ENCODE results near the gene CLMN. TPM values are rescaled to one million over a fixed set of nuclear protein-coding genes. Genes with fewer than 3 reads are reported as not detected.
"Not testable (repeated sequence)": the region's sequence is repeated elsewhere in the genome, so short reads cannot be mapped to it uniquely, and the experiment has no call there.

CLMN gene
- polyA plus RNA-seq, 1 donor: 18.7 TPM

- Histone ChIP-seq H3K9me3 (ENCODE audit: control insufficient read depth, low read depth, low read length) (no peaks in the 10 kb centered on the region), H3K4me1 (ENCODE audit: control insufficient read depth, insufficient read depth, low read length) (peaks cover 5% of the 10 kb centered on the region), H3K27ac (ENCODE audit: low read length) (no peak overlapping the region), H3K4me3 (ENCODE audit: low read length) (no peak overlapping the region), H3K36me3 (ENCODE audit: control insufficient read depth, insufficient read depth, low read length) (peaks cover 5% of the 10 kb centered on the region), H3K27me3 (ENCODE audit: control insufficient read depth, insufficient read depth, low read length) (no peaks in the 10 kb centered on the region)
- WGBS (ENCODE audit: insufficient coverage, low lambda C conversion rate): no CpG with 5 or more reads among the region's 5 CpGs
- no peak for DNase-seq
Observed at GRCh38 chr14:95288672-95289322, 30.9 kb downstream of the CLMN start.

GRCh38 chr14:95287176-95287754 is 32.4 kb downstream of the CLMN start:
- Histone ChIP-seq H3K4me1 (ENCODE audit: control insufficient read depth, insufficient read depth, low read length) (peaks cover 5% of the 10 kb centered on the region), H3K36me3 (ENCODE audit: control insufficient read depth, insufficient read depth, low read length) (peaks cover 5% of the 10 kb centered on the region), H3K4me3 (ENCODE audit: low read length) (no peak overlapping the region), H3K9me3 (ENCODE audit: control insufficient read depth, low read depth, low read length) (no peaks in the 10 kb centered on the region), H3K27me3 (ENCODE audit: control insufficient read depth, insufficient read depth, low read length) (no peaks in the 10 kb centered on the region), H3K27ac (ENCODE audit: low read length) (no peak overlapping the region)
- DNase-seq: no peak
- WGBS (ENCODE audit: insufficient coverage, low lambda C conversion rate): no CpG with 5 or more reads among the region's 6 CpGs

GRCh38 chr14:95286645-95287044 is 33.1 kb downstream of the CLMN start:
- DNase-seq: peak in 1 of 2 donors; percentile 23
- Histone ChIP-seq H3K27ac (ENCODE audit: low read length) (no peak overlapping the region), H3K9me3 (ENCODE audit: control insufficient read depth, low read depth, low read length) (no peaks in the 10 kb centered on the region), H3K36me3 (ENCODE audit: control insufficient read depth, insufficient read depth, low read length) (peaks cover 5% of the 10 kb centered on the region), H3K4me1 (ENCODE audit: control insufficient read depth, insufficient read depth, low read length) (peaks cover 4% of the 10 kb centered on the region), H3K27me3 (ENCODE audit: control insufficient read depth, insufficient read depth, low read length) (no peaks in the 10 kb centered on the region), H3K4me3 (ENCODE audit: low read length) (no peak overlapping the region)
- no CpG with 5 or more reads among the region's 5 CpGs for WGBS (ENCODE audit: insufficient coverage, low lambda C conversion rate)

GRCh38 chr14:95285566-95285965 is 34.1 kb downstream of the CLMN start:
- Histone ChIP-seq H3K27me3 (ENCODE audit: control insufficient read depth, insufficient read depth, low read length) (no peaks in the 10 kb centered on the region), H3K9me3 (ENCODE audit: control insufficient read depth, low read depth, low read length) (no peaks in the 10 kb centered on the region), H3K36me3 (ENCODE audit: control insufficient read depth, insufficient read depth, low read length) (peaks cover 5% of the 10 kb centered on the region), H3K4me1 (ENCODE audit: control insufficient read depth, insufficient read depth, low read length) (no peaks in the 10 kb centered on the region), H3K4me3 (ENCODE audit: low read length) (no peak overlapping the region), H3K27ac (ENCODE audit: low read length) (no peak overlapping the region)
- DNase-seq: no peak
- no CpG with 5 or more reads among the region's 4 CpGs for WGBS (ENCODE audit: insufficient coverage, low lambda C conversion rate)

GRCh38 chr14:95283802-95284201 is 35.9 kb downstream of the CLMN start:
- WGBS (ENCODE audit: insufficient coverage, low lambda C conversion rate): no CpG with 5 or more reads among the region's 3 CpGs
- H3K36me3 ChIP-seq (ENCODE audit: control insufficient read depth, insufficient read depth, low read length); H3K27me3 ChIP-seq (ENCODE audit: control insufficient read depth, insufficient read depth, low read length); H3K4me3 ChIP-seq (ENCODE audit: low read length); H3K27ac ChIP-seq (ENCODE audit: low read length); H3K9me3 ChIP-seq (ENCODE audit: control insufficient read depth, low read depth, low read length); DNase-seq; H3K4me1 ChIP-seq (ENCODE audit: control insufficient read depth, insufficient read depth, low read length): not testable (repeated sequence)

GRCh38 chr14:95282986-95283380 is 36.7 kb downstream of the CLMN start:
- WGBS (ENCODE audit: insufficient coverage, low lambda C conversion rate): 92% methylated on average over 2 of the region's 5 CpGs
- not testable (repeated sequence) for DNase-seq; H3K4me3 ChIP-seq (ENCODE audit: low read length); H3K27me3 ChIP-seq (ENCODE audit: control insufficient read depth, insufficient read depth, low read length); H3K27ac ChIP-seq (ENCODE audit: low read length); H3K36me3 ChIP-seq (ENCODE audit: control insufficient read depth, insufficient read depth, low read length); H3K4me1 ChIP-seq (ENCODE audit: control insufficient read depth, insufficient read depth, low read length); H3K9me3 ChIP-seq (ENCODE audit: control insufficient read depth, low read depth, low read length)

- Histone ChIP-seq H3K4me1 (ENCODE audit: control insufficient read depth, insufficient read depth, low read length) (peaks cover under 1% of the 10 kb centered on the region), H3K36me3 (ENCODE audit: control insufficient read depth, insufficient read depth, low read length) (peaks cover 2% of the 10 kb centered on the region), H3K27ac (ENCODE audit: low read length) (no peak overlapping the region), H3K4me3 (ENCODE audit: low read length) (no peak overlapping the region), H3K27me3 (ENCODE audit: control insufficient read depth, insufficient read depth, low read length) (no peaks in the 10 kb centered on the region), H3K9me3 (ENCODE audit: control insufficient read depth, low read depth, low read length) (no peaks in the 10 kb centered on the region)
- no CpG with 5 or more reads among the region's 2 CpGs for WGBS (ENCODE audit: insufficient coverage, low lambda C conversion rate)
- DNase-seq: no peak
Observed at GRCh38 chr14:95282354-95282985, 37.2 kb downstream of the CLMN start.

GRCh38 chr14:95281560-95282176 is 38.0 kb downstream of the CLMN start:
- WGBS (ENCODE audit: insufficient coverage, low lambda C conversion rate): 20% methylated on average over 2 of the region's 4 CpGs
- Histone ChIP-seq H3K4me1 (ENCODE audit: control insufficient read depth, insufficient read depth, low read length) (peaks cover 7% of the 10 kb centered on the region), H3K4me3 (ENCODE audit: low read length) (no peak overlapping the region), H3K27me3 (ENCODE audit: control insufficient read depth, insufficient read depth, low read length) (no peaks in the 10 kb centered on the region), H3K27ac (ENCODE audit: low read length) (no peak overlapping the region), H3K36me3 (ENCODE audit: control insufficient read depth, insufficient read depth, low read length) (no peaks in the 10 kb centered on the region), H3K9me3 (ENCODE audit: control insufficient read depth, low read depth, low read length) (no peaks in the 10 kb centered on the region)
- no peak for DNase-seq

GRCh38 chr14:95275494-95275893 is 44.2 kb downstream of the CLMN start:
- peaks cover 39% of the 10 kb centered on the region for H3K4me1 ChIP-seq (ENCODE audit: control insufficient read depth, insufficient read depth, low read length)
- peak in 1 of 2 donors; percentile 69 for DNase-seq
- H3K36me3 ChIP-seq (ENCODE audit: control insufficient read depth, insufficient read depth, low read length): no peaks in the 10 kb centered on the region
- 60% methylated on average over 1 of the region's 7 CpGs for WGBS (ENCODE audit: insufficient coverage, low lambda C conversion rate)
- H3K27me3 ChIP-seq (ENCODE audit: control insufficient read depth, insufficient read depth, low read length): no peaks in the 10 kb centered on the region
- H3K4me3 ChIP-seq (ENCODE audit: low read length): no peak overlapping the region
- H3K9me3 ChIP-seq (ENCODE audit: control insufficient read depth, low read depth, low read length): peaks cover 2% of the 10 kb centered on the region
- H3K27ac ChIP-seq (ENCODE audit: low read length): peak overlapping the region; percentile 23

- WGBS (ENCODE audit: insufficient coverage, low lambda C conversion rate): no CpG with 5 or more reads among the region's 6 CpGs
- Histone ChIP-seq H3K4me1 (ENCODE audit: control insufficient read depth, insufficient read depth, low read length) (peaks cover 39% of the 10 kb centered on the region), H3K9me3 (ENCODE audit: control insufficient read depth, low read depth, low read length) (peaks cover 2% of the 10 kb centered on the region), H3K27ac (ENCODE audit: low read length) (peak overlapping the region; percentile 88), H3K4me3 (ENCODE audit: low read length) (no peak overlapping the region), H3K27me3 (ENCODE audit: control insufficient read depth, insufficient read depth, low read length) (no peaks in the 10 kb centered on the region), H3K36me3 (ENCODE audit: control insufficient read depth, insufficient read depth, low read length) (no peaks in the 10 kb centered on the region)
- no peak for DNase-seq
Observed at GRCh38 chr14:95274874-95275273, 44.8 kb downstream of the CLMN start.

All from large intestine (tissue), 3 donors.